Stomach (tissue), 9 donors: ENCODE results near the gene HSF4. TPM values are rescaled to one million over a fixed set of nuclear protein-coding genes. Genes with fewer than 3 reads are reported as not detected.
A peak's percentile ranks its signal among the peaks of the same experiment; 100 is the strongest.

Experiments used
- DNase-seq, 2 donors: peaks; one replicate each; pipeline versions ENCODE4 v3.0.0 to v3.0.0-alpha.2; 2013 to 2019
- H3K27ac ChIP-seq, 5 donors: fragments of 200-600 bp in 4 of 5; sonication (generic) in 4 of 5; one replicate each; pipeline ENCODE4 v1.5.1; 2013 to 2019; ENCODE audit warnings: mild to moderate bottlenecking in 1 of 5, moderate library complexity in 1 of 5
- H3K27me3 ChIP-seq, 3 donors: fragments of 200-600 bp; sonication (generic); one replicate each; pipeline ENCODE4 v1.5.1; 2017 to 2019; ENCODE audit warnings: mixed run types in 1 of 3
- H3K36me3 ChIP-seq, 4 donors: fragments of 200-600 bp; sonication (generic); 1 replicate in 3 of 4; 2 replicates in 1 of 4; pipeline ENCODE4 v1.5.1; 2016 to 2019
- H3K4me1 ChIP-seq, 4 donors: fragments of 200-600 bp; sonication (generic); one replicate each; pipeline ENCODE4 v1.5.1; 2016 to 2019
- H3K4me3 ChIP-seq, 4 donors: fragments of 200-600 bp; sonication (generic) in 3 of 4; one replicate each; pipeline ENCODE4 v1.5.1; 2016 to 2019; ENCODE audit warnings: mild to moderate bottlenecking in 1 of 4
- H3K9me3 ChIP-seq, 4 donors: fragments of 200-600 bp; sonication (generic); one replicate each; pipeline ENCODE4 v1.5.1; 2016 to 2019
- CTCF ChIP-seq, 7 experiments: fragments of 450-650 bp in 4 of 7; fragments of 200-600 bp in 3 of 7; sonication (generic) in 3 of 7; IDR thresholded peaks; one replicate each; pipeline ENCODE4 v1.5.1; 2016 to 2019; ENCODE audit warnings: antibody characterized with exemption in 7 of 7, control low read depth in 2 of 7, mild to moderate bottlenecking in 1 of 7
- EP300 ChIP-seq: sonication (generic); formaldehyde crosslinking; IDR thresholded peaks from one replicate; pipeline ENCODE4 v1.6.1; 2017; ENCODE audit warnings: antibody characterized with exemption
- POLR2A ChIP-seq, 4 donors: fragments of 450-650 bp; IDR thresholded peaks; one replicate each; pipeline ENCODE4 v1.6.1; 2016; ENCODE audit warnings: antibody characterized with exemption in 4 of 4, control low read depth in 2 of 4, mild to moderate bottlenecking in 1 of 4, moderate library complexity in 1 of 4
- POLR2AphosphoS5 ChIP-seq, 3 donors: sonication (generic); formaldehyde crosslinking; IDR thresholded peaks; one replicate each; pipeline ENCODE4 v1.6.1; 2016; ENCODE audit warnings: antibody characterized with exemption in 3 of 3
- WGBS, 5 donors: extraction: QIAGEN DNeasy Blood & Tissue Kit in 3 of 5; methylation state at CpG; one replicate each; pipeline versions ENCODE4 v1.1.5 to v1.1.7; 2013 to 2018; 5-methylcytosine and 5-hydroxymethylcytosine counted together
- intact Hi-C: fragments of 100-400 bp; cut with DNase I; formaldehyde crosslinking; loops from one replicate; pipeline ENCODE4 v1.15.1; 2023; ENCODE audit warnings: low total_unique reads
- polyA plus RNA-seq, 3 donors: library from polyadenylated mRNA; stranded (reverse); fragments of 200-250 nt; gene quantifications; one replicate each; pipeline ENCODE4 v1.2.3, GENCODE V29; 2013
- small RNA-seq, 4 donors: library from RNA; depleted of rRNA; stranded (forward); fragments of <200 nt; gene quantifications; one replicate each; pipeline ENCODE3, GENCODE V24; 2016
- total RNA-seq, 5 donors: library from RNA; depleted of rRNA; stranded (reverse); fragments of >200 nt; gene quantifications; one replicate each; pipeline versions ENCODE4 v1.1.0 to v1.2.3, GENCODE V29; 2014 to 2016
- donor health status: healthy with polysubstance abuse.
- donor health status: Bipolar disorder and iron deficiency.
- donor health status: healthy.

HSF4 gene
- total and polyA plus RNA-seq, 8 donors: 9.5 to 630 (median 32.2) TPM

DNA sequence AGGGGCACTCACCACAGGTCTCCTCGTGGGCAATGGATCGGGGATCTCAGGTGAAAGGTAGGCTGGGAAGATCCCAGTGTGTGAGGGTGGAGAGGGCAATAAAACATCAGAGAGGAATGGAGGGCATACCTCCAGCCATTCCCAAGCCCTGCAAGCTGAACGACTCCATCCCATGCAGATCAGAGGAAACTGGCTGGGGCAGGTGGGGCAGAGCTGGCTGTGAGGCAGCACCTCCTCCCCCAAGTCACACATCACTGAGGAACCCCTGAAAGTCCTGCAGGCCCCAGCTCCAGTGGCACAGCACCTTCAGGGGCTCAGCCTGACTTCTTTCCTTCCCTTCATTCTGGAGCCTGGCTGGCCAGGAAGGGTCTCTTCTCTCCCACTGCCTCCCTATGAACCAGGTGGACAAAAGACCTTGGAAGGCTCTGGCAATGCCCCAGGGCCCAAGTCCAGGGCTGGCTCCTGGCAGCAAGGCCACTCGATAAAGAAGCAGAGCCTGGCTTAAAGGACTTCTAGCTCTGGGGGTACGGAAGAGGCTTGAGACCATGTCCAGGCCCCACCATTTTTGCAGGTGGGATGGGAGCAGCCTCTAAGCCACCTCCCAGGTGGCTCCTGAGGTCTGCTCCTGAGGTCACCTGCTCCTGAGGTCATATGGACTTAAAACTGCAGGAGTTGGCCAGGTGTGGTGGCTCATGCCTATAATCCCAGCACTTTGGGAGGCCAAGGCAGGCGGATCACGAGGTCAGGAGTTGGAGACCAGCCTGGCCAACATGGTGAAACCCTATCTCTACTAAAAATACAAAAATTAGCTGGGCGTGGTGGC lies 48.9 kb downstream of the HSF4 start:
- Histone ChIP-seq H3K9me3 (no peaks in the 10 kb centered on the region), H3K36me3 (peaks cover 0 to 7% (median 0%) of the 10 kb centered on the region in 4 donors), H3K27me3 (no peaks in the 10 kb centered on the region), H3K4me1 (peaks cover 22 to 45% (median 27%) of the 10 kb centered on the region in 4 donors), H3K27ac (peak overlapping the region in 1 of 5 donors; percentile 3), H3K4me3 (no peak overlapping the region)
- peak in 1 of 2 donors; percentile 69 for DNase-seq
- intact Hi-C loops: no loop called here
- WGBS, 5 donors: 42 to 67% (median 57%) methylated on average over 7 to 8 of the region's 8 CpGs
- TF ChIP-seq EP300: no peak
- TF ChIP-seq POLR2AphosphoS5 (IDR thresholded peaks at IDR 0.05): no peak
- no peak for TF ChIP-seq POLR2A (IDR thresholded peaks at IDR 0.05)
- TF ChIP-seq CTCF (IDR thresholded peaks at IDR 0.05): no peak

GRCh38 chr16:67215706-67216105 lies 51.2 kb downstream of the HSF4 start:
- Histone ChIP-seq H3K4me1 (peaks cover 22 to 45% (median 27%) of the 10 kb centered on the region in 4 donors), H3K4me3 (no peak overlapping the region), H3K27me3 (no peaks in the 10 kb centered on the region), H3K27ac (no peak overlapping the region), H3K36me3 (peaks cover 0 to 4% (median 0%) of the 10 kb centered on the region in 4 donors), H3K9me3 (no peaks in the 10 kb centered on the region)
- intact Hi-C loops: no loop called here
- no peak for TF ChIP-seq POLR2AphosphoS5 (IDR thresholded peaks at IDR 0.05)
- TF ChIP-seq EP300: no peak
- TF ChIP-seq CTCF (IDR thresholded peaks at IDR 0.05): no peak
- TF ChIP-seq POLR2A (IDR thresholded peaks at IDR 0.05): no peak
- WGBS, 5 donors: 67 to 78% (median 73%) methylated on average over 5 of the region's 5 CpGs
- no peak for DNase-seq

- Histone ChIP-seq H3K4me1 (peaks cover 22 to 45% (median 27%) of the 10 kb centered on the region in 4 donors), H3K4me3 (no peak overlapping the region), H3K36me3 (no peaks in the 10 kb centered on the region), H3K27ac (peak overlapping the region in 4 of 5 donors; percentile 4 to 58 (median 22)), H3K9me3 (no peaks in the 10 kb centered on the region), H3K27me3 (no peaks in the 10 kb centered on the region)
- intact Hi-C loops: no loop called here
- 52 to 66% (median 54%) methylated on average over 18 of the region's 18 CpGs for WGBS, 5 donors
- no peak for TF ChIP-seq CTCF (IDR thresholded peaks at IDR 0.05)
- peak in 1 of 3 donors; percentile 18 for TF ChIP-seq POLR2AphosphoS5 (IDR thresholded peaks at IDR 0.05)
- no peak for TF ChIP-seq EP300
- DNase-seq: peak in 1 of 2 donors; percentile 61
Measured at GRCh38 chr16:67216612-67217490, 52.3 kb downstream of the HSF4 start.

Small RNA genes lying within 50 kb of the gene (small RNA-seq; reads per million reads assigned to genes)
- gene MIR328: 13.2 to 15.5 (median 14.2) reads per million in 4 donors

Other genes with a start within 250 kb of the HSF4 start
- gene CDH16, start 245.9 kb upstream of the HSF4 start, total RNA-seq: 1 to 10 TPM in 1 of 5 donors, under 1 TPM in 1, not detected in 3; 0.14 to 1.1 TPM
- 1 to 10 TPM in 1 of 3 donors, not detected in 2; 2.3 TPM for gene CDH16, start 245.9 kb upstream of the HSF4 start, polyA plus RNA-seq
- 10 to 100 TPM in 2 of 5 donors, 1 to 10 TPM in 3; 1.0 to 39.7 (median 3.6) TPM for gene RRAD, start 239.2 kb upstream of the HSF4 start, total RNA-seq
- gene RRAD, start 239.2 kb upstream of the HSF4 start, polyA plus RNA-seq: 10 to 100 TPM in 1 of 3 donors, 1 to 10 TPM in 2; 2.9 to 37.8 (median 3.4) TPM
- gene CIAO2B, start 230.3 kb upstream of the HSF4 start, total RNA-seq: 10 to 100 TPM in 4 of 5 donors, 1 to 10 TPM in 1; 4.3 to 95.1 (median 43.2) TPM
- 100 to 1,000 TPM; 166 to 176 (median 171) TPM for gene CIAO2B, start 230.3 kb upstream of the HSF4 start, polyA plus RNA-seq
- 100 to 1,000 TPM in 1 of 5 donors, 10 to 100 TPM in 4; 16.9 to 893 (median 47.4) TPM for gene CES2, start 229.2 kb upstream of the HSF4 start, total RNA-seq
- 10 to 100 TPM; 24.9 to 32.7 (median 26.1) TPM for gene CES2, start 229.2 kb upstream of the HSF4 start, polyA plus RNA-seq
- gene CES3, start 203.5 kb upstream of the HSF4 start, total RNA-seq: 100 to 1,000 TPM in 1 of 5 donors, 10 to 100 TPM in 1, 1 to 10 TPM in 1, under 1 TPM in 1, not detected in 1; 0.37 to 145 (median 8.3) TPM
- gene CES3, start 203.5 kb upstream of the HSF4 start, polyA plus RNA-seq: 1 to 10 TPM in 1 of 3 donors, under 1 TPM in 1, not detected in 1; 0.56 to 2.8 TPM
- gene CES4A, start 176.2 kb upstream of the HSF4 start, total RNA-seq: 10 to 100 TPM in 2 of 5 donors, 1 to 10 TPM in 3; 3.3 to 22.3 (median 7.0) TPM
- 10 to 100 TPM in 1 of 3 donors, 1 to 10 TPM in 2; 3.2 to 16.5 (median 3.7) TPM for gene CES4A, start 176.2 kb upstream of the HSF4 start, polyA plus RNA-seq
- 10 to 100 TPM in 4 of 5 donors, 1 to 10 TPM in 1; 4.1 to 68.1 (median 46.2) TPM for gene CBFB, start 135.6 kb upstream of the HSF4 start, total RNA-seq
- 10 to 100 TPM; 13.1 to 17.7 (median 14.9) TPM for gene CBFB, start 135.6 kb upstream of the HSF4 start, polyA plus RNA-seq
- 10 to 100 TPM in 3 of 5 donors, 1 to 10 TPM in 2; 4.6 to 39.6 (median 13.4) TPM for gene PHAF1, start 54.8 kb upstream of the HSF4 start, total RNA-seq
- gene PHAF1, start 54.8 kb upstream of the HSF4 start, polyA plus RNA-seq: 1 to 10 TPM; 5.1 to 7.6 (median 7.5) TPM
- gene B3GNT9, start 13.7 kb upstream of the HSF4 start, total RNA-seq: 10 to 100 TPM in 1 of 5 donors, 1 to 10 TPM in 3, under 1 TPM in 1; 0.58 to 11.2 (median 4.3) TPM
- 1 to 10 TPM; 3.5 to 7.9 (median 4.0) TPM for gene B3GNT9, start 13.7 kb upstream of the HSF4 start, polyA plus RNA-seq
- 100 to 1,000 TPM in 1 of 5 donors, 10 to 100 TPM in 4; 10.6 to 112 (median 38.4) TPM for gene TRADD, start 4.8 kb upstream of the HSF4 start, total RNA-seq
- 10 to 100 TPM; 18.9 to 39.4 (median 34.8) TPM for gene TRADD, start 4.8 kb upstream of the HSF4 start, polyA plus RNA-seq
- 100 to 1,000 TPM in 1 of 5 donors, 10 to 100 TPM in 3, 1 to 10 TPM in 1; 5.5 to 412 (median 51.3) TPM for gene FBXL8, start 4.8 kb upstream of the HSF4 start, total RNA-seq
- 10 to 100 TPM in 2 of 3 donors, 1 to 10 TPM in 1; 8.3 to 18.3 (median 10.7) TPM for gene FBXL8, start 4.8 kb upstream of the HSF4 start, polyA plus RNA-seq
- 100 to 1,000 TPM in 1 of 5 donors, 10 to 100 TPM in 4; 11.4 to 492 (median 39.4) TPM for gene NOL3, start 5.8 kb downstream of the HSF4 start, total RNA-seq
- 10 to 100 TPM; 17.2 to 59.7 (median 21.5) TPM for gene NOL3, start 5.8 kb downstream of the HSF4 start, polyA plus RNA-seq
- gene MATCAP1, start 19.2 kb downstream of the HSF4 start, total RNA-seq: 100 to 1,000 TPM in 1 of 5 donors, 10 to 100 TPM in 4; 13.2 to 156 (median 24.0) TPM
- gene MATCAP1, start 19.2 kb downstream of the HSF4 start, polyA plus RNA-seq: 10 to 100 TPM in 1 of 3 donors, 1 to 10 TPM in 2; 8.5 to 25.7 (median 9.5) TPM
- gene EXOC3L1, start 25.4 kb downstream of the HSF4 start, total RNA-seq: 10 to 100 TPM in 3 of 5 donors, 1 to 10 TPM in 1, not detected in 1; 1.3 to 25.5 (median 14.5) TPM
- gene EXOC3L1, start 25.4 kb downstream of the HSF4 start, polyA plus RNA-seq: 1 to 10 TPM; 3.9 to 6.8 (median 4.0) TPM
- 100 to 1,000 TPM in 2 of 5 donors, 10 to 100 TPM in 3; 36.8 to 304 (median 89.7) TPM for gene E2F4, start 27.4 kb downstream of the HSF4 start, total RNA-seq
- gene E2F4, start 27.4 kb downstream of the HSF4 start, polyA plus RNA-seq: 10 to 100 TPM; 32.8 to 44.3 (median 38.7) TPM
- 100 to 1,000 TPM in 2 of 5 donors, 10 to 100 TPM in 3; 11.6 to 133 (median 57.2) TPM for gene ELMO3, start 34.4 kb downstream of the HSF4 start, total RNA-seq
- 10 to 100 TPM; 20.4 to 44.6 (median 37.1) TPM for gene ELMO3, start 34.4 kb downstream of the HSF4 start, polyA plus RNA-seq
- gene TMEM208, start 62.4 kb downstream of the HSF4 start, total RNA-seq: 100 to 1,000 TPM in 1 of 5 donors, 10 to 100 TPM in 3, 1 to 10 TPM in 1; 8.7 to 126 (median 46.4) TPM
- 100 to 1,000 TPM in 1 of 3 donors, 10 to 100 TPM in 2; 39.6 to 141 (median 89.2) TPM for gene TMEM208, start 62.4 kb downstream of the HSF4 start, polyA plus RNA-seq
- 100 to 1,000 TPM in 1 of 5 donors, 10 to 100 TPM in 3, 1 to 10 TPM in 1; 6.1 to 101 (median 25.9) TPM for gene FHOD1, start 82.7 kb downstream of the HSF4 start, total RNA-seq
- gene FHOD1, start 82.7 kb downstream of the HSF4 start, polyA plus RNA-seq: 10 to 100 TPM; 12.8 to 19.2 (median 15.7) TPM
- 1 to 10 TPM in 2 of 5 donors, under 1 TPM in 2, not detected in 1; 0.89 to 5.3 (median 2.6) TPM for gene SLC9A5, start 84.2 kb downstream of the HSF4 start, total RNA-seq
- gene SLC9A5, start 84.2 kb downstream of the HSF4 start, polyA plus RNA-seq: under 1 TPM; 0.19 to 0.43 (median 0.31) TPM
- 10 to 100 TPM in 2 of 5 donors, 1 to 10 TPM in 3; 2.3 to 57.1 (median 8.1) TPM for gene PLEKHG4, start 114.8 kb downstream of the HSF4 start, total RNA-seq
- 1 to 10 TPM; 2.5 to 10.0 (median 3.1) TPM for gene PLEKHG4, start 114.8 kb downstream of the HSF4 start, polyA plus RNA-seq
- 1 to 10 TPM in 2 of 5 donors, not detected in 3; 2.2 to 3.3 TPM for gene KCTD19, start 162.0 kb downstream of the HSF4 start, total RNA-seq
- gene KCTD19, start 162.0 kb downstream of the HSF4 start, polyA plus RNA-seq: under 1 TPM in 1 of 3 donors, not detected in 2; 0.03 TPM
- 10 to 100 TPM in 1 of 5 donors, under 1 TPM in 1, not detected in 3; 0.73 to 33.0 TPM for gene LRRC36, start 162.1 kb downstream of the HSF4 start, total RNA-seq
- 1 to 10 TPM in 1 of 3 donors, under 1 TPM in 1, not detected in 1; 0.37 to 1.2 TPM for gene LRRC36, start 162.1 kb downstream of the HSF4 start, polyA plus RNA-seq
- 100 to 1,000 TPM in 1 of 5 donors, 10 to 100 TPM in 3, 1 to 10 TPM in 1; 5.8 to 127 (median 15.8) TPM for gene TPPP3, start 228.8 kb downstream of the HSF4 start, total RNA-seq
- 10 to 100 TPM in 2 of 3 donors, 1 to 10 TPM in 1; 10.0 to 38.8 (median 11.8) TPM for gene TPPP3, start 228.8 kb downstream of the HSF4 start, polyA plus RNA-seq